NCI-H69 (cell line): ENCODE results near the gene RNGTT.
"Not testable (repeated sequence)": the region's sequence is repeated elsewhere in the genome, so short reads cannot be mapped to it uniquely, and the experiment has no call there.

ENCODE experiments used
- DNase-seq: peaks from one replicate; lab custom pipeline; 2025; lab: John Stamatoyannopoulos, UW

The RNGTT gene

DNA sequence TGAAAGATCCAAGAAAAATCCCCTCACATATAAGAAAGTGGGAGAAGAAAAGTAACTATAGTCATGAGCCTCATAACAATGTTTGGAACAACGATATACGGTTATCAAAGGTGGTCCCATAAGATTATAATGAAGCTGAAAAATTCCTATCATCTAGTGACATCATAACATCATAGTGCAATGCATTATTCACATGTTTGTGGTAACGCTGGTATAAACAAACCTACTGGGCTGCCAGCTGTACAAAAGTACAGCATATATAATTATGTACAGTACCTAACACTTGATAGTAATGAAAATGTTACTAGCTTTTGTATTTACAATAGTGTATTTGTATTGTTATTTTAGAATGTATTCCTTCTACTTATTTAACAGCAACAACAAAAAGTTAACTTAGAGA lies 240.7 kb downstream of the RNGTT start:
- no peak for DNase-seq

DNA sequence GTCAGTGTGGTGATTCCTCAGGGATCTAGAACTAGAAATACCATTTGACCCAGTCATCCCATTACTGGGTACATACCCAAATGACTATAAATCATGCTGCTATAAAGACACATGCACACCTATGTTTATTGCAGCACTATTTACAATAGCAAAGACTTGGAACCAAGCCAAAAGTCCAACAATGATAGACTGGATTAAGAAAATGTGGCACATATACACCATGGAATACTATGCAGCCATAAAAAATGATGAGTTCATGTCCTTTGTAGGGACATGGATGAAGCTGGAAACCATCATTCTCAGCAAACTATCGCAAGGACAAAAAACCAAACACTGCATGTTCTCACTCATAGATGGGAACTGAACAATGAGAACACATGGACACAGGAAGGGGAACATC lies 247.0 kb downstream of the RNGTT start:
- not testable (repeated sequence) for DNase-seq

DNA sequence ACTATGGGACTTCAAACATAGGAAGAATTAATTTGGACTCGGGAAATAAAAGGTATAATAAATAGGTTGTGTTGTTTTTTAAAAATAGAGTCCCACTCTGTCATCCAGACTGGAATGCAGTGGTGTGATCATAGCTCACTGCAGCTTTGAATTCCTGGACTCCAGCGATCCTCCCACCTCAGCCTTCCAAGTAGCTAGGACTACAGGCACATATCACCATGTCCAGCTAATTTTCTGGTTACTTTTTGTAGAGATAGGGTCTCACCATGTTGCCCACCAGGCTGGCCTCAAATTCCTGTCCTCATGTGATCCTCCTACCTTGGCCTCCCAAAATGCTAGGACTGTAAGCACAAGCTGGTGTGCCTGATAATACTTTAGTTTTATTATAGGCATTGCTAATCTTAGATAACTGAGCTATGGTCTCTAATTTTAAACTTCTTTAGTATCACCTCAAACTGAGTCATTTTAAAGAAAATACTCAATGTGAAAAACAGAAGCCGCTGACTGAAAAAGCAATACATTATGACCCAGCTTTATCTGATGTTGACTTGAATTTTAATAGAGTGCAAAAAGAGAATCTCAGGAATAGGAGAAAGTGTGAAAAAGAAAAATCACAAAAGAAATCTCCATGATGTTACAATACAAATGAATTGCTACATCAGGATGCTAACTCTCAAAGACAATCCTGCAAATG lies 251.0 kb downstream of the RNGTT start:
- no peak for DNase-seq

DNA sequence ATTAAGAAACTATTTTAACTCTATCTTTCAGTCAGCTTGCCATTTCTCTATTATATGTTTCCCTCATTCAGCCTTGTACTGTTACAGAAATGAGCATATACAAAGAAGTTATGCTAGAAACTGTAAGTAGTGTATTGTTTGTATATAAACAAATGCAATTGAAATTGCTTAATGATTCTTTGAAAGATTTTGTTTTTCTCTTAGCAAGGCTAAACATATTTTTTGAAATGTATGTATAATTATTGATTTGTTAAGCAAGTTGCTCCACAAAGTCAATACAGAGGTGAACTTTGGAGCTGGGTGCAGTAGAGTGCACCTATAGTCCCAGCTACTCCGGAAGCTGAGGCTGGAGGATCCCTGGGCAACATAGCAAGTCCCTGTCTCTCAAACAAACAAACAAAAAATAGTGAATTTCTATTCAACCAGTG lies 253.6 kb downstream of the RNGTT start:
- no peak for DNase-seq

DNA sequence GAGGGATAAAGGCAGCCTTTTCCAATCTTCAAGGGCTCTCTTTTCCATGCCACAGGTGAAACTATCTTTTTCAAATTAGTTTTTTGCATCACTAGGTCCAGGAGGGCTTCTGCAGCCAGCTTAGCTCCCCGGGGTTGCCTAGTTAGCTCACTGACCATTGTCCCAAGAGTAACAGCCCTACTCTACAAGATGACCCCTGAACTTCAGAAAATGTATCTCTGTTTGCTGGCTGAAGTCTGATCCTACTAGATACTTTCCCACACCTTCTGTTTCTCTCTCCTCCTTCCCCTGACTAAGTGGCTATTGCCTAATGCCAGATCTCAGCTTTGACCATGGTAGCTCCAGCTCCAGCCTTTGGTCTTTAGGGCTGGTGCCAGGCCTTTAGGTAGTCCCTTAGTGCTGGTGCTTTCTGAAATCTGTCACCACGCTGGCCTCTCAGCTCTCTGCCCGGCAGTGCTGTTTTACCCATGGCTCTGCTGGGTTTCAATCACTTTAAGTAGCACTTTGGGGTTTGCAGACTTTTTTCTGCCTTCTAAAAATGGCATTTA lies 255.1 kb downstream of the RNGTT start:
- no peak for DNase-seq

DNA sequence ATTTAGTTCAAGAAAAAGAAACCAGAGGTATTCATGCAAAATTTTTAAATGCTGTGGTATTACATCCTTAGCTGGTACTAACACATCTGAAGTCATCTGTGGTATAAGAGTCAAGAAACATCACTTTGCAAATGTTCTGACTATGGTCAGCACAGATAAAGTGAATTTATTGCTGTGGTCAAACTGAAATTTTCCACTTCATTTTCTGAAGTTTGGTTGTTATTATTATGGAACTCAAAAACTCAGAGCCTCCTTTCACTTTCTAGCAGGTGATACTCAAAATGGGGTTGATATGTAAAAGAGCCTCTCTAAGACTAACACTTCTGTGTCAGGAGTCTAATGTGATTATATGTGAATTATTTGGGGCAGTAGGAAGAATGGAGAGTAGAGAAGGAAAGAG lies 257.8 kb downstream of the RNGTT start:
- no peak for DNase-seq

DNA sequence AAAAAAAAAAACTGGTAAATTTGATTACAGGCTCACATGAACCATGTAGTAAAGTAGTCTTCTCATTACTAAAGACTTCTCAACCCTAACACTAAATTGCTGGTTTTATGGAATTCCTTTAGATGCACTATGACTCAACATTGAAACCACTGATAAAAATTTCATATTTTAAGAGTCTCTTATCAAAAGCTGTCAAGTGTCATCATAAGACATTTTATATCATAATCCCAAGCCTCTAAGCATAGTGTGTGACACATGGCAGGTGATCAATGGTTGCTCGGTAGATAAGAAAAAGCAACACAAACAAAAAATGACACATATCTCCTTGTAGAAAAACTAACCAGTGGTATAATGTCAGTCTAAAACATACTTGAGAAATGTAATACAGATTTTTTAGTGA lies 258.4 kb downstream of the RNGTT start:
- no peak for DNase-seq

DNA sequence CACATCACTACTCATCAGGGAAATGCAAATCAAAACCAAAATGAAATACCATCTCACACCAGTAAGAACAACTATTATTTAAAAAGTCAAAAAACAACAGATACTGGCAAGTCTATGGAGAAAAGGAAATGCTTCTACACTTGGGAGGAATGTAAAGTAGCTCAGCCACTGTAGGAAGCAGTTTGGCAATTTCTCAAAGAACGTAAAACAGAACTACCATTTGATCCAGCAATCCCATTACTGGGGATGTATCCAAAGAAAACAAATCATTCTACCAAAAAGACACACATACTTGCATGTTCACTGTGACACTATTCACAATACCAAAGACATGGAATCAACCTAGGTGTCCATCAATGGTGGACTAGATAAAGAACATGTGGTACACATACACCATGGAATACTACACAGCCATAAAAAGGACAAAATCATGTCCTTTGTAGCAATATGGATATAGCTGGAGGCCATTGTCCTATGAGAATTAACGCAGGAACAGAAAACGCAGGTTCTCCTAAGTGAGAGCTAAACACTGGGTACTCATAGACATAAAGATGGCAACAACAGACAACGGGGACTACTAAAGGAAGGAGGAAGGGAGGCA lies 260.4 kb downstream of the RNGTT start:
- no peak for DNase-seq

DNA sequence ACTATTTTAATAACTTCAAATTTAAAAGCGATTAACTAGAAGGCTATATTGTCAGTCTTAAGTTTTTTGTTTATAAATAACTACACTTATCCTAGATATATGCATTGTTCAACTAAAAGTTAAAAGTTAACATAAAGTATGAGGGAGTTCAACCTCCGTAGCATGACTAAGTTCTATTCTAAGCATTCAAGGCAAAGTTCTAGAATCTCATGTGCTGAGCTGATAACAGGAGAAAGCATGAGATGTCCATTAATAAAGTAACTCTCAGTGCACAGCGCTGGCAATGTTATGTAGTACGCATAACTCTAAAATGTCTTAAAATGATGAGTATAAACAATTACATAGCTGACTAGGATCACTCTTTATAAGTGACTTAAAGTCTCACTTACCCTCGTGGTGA lies 264.8 kb downstream of the RNGTT start:
- no peak for DNase-seq

DNA sequence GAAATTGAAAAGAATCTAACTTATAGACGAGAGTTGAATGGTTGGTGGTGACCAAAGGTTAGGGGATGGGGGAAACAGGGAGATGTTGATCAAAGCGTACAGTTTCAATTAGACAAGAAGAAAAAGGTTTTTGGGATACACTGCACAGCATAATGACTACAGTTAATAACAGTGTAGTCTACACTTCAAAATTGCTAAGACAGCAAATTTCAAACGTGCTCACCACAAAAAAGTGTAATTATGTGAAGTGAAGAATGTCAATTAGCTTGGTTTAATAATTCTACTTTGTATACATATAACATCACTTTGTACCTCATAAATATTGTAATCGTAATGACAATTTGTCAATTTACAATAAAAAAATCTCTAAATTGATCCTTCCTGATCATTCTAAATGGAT lies 267.5 kb downstream of the RNGTT start:
- no peak for DNase-seq

DNA sequence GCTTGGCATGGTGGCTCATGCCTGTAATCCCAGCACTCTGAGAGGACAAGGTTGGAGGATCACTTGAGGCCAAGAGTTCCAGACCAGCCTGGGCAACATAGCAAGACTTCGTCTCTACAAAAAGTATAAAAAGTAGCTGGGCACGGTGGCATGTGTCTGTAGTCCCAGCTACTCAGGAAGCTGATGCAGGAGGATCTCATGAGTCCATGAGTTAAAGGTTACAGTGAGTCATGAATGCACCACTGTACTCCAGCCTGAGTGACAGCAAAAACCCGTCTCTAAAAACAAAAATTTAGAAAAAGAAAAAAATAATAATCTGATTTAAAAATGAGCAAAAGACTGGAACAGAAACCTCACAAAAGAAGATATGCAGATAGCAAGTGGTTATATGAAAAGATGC lies 279.7 kb downstream of the RNGTT start:
- DNase-seq = no peak

DNA sequence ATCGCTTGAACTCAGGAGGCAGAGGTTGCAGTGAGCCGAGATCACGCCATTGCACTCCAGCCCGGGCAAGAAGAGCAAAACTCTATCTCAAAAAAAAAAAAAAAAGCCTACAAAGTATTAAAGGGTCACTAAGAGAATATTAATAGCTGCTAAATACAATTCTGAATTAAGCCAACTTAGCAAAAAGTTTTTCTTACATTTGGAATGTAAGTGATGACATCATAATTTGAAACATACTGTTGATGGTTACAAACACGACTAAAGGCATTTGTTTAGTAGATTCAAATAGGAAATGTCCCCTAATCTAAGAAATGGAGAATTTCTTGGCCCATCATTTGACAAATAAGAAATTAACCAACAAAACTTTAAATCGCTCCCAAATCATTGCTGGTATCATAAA lies 282.8 kb downstream of the RNGTT start:
- no peak for DNase-seq

DNA sequence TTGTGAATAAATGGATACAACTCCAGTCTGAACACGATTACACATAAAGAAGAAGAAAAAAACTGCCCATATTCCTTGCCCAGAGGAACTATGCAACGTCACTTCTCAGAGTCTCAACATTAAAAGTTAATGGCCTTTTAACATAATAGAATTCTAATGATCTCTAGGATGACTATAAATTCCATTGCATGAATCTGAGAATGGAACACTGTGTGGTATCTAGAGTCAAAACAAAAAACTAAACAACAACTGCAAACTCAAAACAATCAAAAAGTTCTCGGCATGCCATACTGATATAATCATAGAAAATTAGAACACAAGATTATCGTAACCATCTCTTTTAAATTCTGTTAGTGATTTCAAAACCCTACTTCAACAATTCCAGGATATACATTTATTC lies 283.6 kb downstream of the RNGTT start:
- DNase-seq = no peak

DNA sequence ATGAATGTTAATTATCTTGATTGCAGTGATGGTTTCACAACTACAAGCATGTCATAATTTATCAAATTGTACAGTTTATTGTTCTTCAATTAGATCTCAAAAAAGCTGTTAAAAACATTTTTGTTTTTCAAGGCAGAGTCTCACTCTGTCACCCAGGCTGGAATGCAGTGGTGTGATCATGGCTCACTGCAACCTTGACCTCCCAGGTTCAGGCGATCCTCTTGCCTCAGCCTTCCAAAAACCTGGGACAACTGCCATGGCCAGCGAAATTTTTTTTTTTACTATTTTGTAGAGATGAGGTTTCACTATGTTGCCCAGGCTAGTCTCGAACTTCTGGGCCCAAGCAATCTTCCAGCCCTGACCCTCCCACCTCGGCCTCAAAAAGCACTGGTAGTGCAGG lies 286.1 kb downstream of the RNGTT start:
- peak; percentile 34 for DNase-seq

DNA sequence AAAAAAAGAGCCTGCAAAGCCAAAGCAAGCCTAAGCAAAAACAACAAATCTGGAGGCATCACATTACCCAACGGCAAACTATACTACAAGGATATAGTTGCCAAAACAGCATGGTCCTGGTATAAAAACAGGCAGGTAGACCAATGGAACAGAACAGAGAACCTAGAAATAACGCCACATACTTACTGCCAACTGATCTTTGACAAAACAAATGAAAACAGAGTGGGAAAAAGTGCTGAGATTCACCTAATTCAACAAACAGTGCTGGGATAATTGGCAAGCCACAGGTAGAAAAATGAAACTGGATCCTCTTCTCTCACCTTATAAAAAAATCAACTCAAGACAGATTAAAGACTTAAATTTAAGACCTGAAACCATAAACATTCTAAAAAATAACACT lies 291.8 kb downstream of the RNGTT start:
- no peak for DNase-seq

DNA sequence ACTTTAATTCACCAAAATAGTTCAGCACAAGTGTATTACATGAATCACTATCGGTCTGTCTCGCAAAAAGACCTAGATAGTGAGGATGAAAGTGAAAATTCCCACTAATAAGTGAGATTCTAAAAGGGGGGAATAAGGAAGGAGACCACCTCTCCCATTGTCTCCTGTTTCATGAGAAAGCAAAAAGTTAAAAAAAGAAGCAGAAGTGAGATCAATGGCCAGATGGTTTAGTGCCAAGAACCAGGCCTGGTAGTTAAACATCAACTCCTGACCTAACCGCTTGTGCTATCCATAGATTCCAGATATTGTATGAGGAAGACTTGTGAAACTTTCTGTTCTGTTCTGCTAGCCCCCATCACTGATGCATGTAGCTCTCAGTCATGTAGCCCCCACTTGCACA lies 293.0 kb downstream of the RNGTT start:
- no peak for DNase-seq

DNA sequence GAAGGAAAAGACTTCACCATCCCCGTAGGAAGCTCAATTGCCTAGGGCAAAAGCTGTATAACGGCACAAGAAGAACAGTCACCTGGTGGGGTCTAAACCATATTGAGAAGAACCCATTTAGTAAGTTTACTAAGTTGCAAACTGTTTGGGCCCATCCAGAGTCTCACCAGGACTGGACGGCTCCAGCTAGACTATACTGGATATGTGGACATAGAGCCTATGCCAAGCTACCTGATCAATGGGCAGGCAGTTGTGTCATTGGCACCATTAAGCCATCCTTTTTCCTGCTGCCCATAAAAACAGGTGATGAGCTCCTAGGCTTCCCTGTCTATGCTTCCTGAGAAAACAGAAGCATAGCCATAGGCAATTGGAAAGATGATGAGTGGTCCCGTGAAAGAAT lies 293.9 kb downstream of the RNGTT start:
- no peak for DNase-seq

DNA sequence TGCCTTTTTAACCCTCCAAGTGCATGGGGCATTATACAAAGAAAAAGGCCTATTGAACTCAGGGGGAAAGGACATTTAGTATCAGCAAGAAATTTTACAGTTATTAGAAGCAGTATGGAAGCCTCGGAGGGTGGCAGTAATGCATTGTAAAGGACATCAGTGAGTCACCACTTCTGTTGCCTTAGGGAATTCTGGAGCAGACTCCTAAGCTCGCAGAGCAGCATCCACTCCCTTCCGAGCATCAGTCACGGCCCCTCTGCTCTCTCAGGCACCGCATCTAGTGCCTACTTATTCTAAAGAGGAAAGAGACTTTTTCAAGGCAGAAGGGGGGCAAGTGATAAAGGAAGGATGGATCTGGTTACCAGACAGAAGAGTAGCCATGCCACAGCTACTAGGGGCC lies 296.5 kb downstream of the RNGTT start:
- no peak for DNase-seq

DNA sequence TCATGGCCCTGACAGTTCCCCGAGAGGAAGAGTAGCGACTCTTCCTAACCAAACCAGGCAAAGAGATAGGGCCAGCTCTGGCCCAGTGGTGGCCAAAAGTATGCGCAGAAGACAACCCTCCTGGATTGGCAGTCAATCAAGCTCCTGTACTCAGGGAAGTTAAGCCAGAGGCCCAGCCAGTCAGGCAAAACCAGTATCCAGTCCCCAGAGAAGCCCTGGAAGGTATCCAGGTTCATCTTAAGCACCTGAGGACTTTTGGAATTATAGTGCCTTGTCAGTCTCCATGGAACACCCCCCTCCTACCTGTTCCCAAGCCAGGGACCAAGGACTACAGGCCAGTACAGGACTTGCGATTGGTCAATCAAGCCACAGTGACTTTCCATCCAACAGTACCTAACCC lies 298.3 kb downstream of the RNGTT start:
- no peak for DNase-seq

DNA sequence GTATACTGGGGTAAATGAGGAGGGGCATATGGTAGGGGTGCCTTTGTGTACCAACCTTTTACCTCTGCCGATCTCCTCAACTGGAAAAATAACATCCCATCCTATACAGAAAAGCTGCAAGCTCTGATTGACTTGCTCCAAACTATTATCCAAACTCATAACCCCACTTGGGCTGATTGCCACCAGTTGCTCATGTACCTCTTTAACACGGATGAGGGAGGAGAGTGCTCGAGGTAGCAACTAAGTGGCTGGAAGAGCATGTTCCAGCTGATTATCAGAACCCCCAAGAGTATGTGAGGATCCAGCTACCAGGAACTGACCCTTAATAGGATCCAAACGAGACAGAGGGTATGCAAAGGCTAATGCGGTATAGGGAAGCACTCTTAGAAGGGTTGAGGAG lies 299.6 kb downstream of the RNGTT start:
- no peak for DNase-seq

DNA sequence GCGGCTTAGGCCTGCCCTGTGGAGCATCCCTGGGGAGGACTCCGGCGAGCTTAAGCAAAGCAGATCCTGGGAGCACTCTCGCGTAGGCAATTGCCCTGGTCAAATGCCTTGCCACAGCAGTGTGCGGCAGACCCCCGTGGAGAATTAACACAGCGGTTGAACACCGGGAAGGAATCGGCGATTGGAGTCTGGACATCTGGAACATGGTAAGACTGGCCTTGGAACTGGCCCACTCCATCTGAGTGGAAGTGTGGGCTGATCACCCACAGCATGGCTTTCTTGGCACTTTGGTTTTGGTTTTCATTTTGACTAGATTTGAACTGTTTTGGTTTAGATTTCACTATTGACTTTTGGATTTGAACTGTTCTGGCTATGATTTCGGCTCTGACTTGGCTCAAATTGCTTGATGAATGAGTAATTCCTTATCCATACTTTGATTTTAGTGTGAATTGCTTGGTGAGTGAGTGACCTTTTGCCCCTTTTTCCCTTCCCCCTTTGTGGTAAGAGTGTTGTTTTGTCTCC lies 300.7 kb downstream of the RNGTT start:
- DNase-seq = no peak

DNA sequence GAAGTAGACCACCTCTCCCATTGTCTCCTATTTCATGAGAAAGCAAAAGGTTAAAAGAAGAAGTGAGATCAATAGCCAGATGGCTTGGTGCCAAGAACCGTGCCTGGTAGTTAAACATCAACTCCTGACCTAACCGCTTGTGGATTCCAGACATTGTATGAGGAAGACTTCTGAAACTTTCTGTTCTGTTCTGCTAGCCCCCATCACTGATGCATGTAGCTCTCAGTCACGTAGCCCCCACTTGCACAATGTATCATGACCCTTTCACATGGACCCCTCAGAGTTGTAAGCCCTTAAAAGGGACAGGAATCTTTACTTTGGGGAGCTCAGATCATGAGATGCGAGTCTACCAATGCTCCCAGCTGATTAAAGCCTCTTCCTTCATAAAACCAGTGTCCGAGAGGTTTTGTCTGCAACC lies 301.2 kb downstream of the RNGTT start:
- peak; percentile 47 for DNase-seq

DNA sequence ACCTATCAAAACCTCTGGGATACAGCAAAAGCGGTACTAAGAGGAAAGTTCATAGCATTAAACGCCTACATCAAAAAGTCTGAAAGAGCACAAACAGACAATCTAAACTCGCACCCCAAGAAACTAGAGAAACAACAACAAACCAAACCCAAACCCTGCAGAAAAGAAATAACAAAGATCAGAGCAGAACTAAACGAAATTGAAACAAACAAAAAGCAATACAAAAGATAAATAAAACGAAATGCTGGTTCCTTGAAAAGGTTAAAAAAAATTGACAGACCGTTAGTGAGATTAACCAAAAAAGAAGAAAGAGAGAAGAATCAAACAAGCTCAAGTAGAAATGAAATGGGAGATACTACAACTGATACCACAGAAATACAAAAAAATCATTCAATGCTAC lies 302.3 kb downstream of the RNGTT start:
- DNase-seq = no peak

DNA sequence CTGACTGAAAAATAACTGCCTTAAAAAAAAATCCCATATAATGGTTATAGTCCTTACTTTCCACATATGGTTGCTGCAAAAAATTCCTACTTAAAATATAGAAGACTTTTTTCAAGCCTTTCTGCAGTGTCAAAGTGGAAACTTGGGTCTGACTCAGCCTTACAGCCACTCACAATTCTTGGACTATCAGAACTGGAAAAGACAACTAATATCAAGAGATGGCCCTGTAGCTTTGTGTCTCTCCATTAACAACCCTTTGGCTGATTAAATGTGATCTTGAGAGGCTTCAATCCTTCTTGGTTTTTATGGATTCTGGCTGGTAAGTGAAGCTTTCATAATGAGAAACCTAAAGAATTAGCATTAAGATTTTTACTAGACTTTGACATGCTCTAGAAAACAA lies 307.8 kb downstream of the RNGTT start:
- no peak for DNase-seq
